HepG2 (cell line): Measurements from ENCODE around the gene COG5. TPM values are rescaled to one million over a fixed set of nuclear protein-coding genes. Genes with fewer than 3 reads are reported as not detected.

ENCODE experiments used
- ATAC-seq: fragments of 200-7000 bp; cut with Tn5 transposase; 3 replicates; pipeline ENCODE4 v1.9.1; 2020; ENCODE audit warnings: mild to moderate bottlenecking, moderate library complexity
- BruUV-seq: library from RNA; stranded (reverse); fragments of 400-500 nt; replicated peaks from 2 replicates; lab custom pipeline; 2021; lab: Mats Ljungman, UMichigan
- CTCF ChIA-PET: fragments of 300-600 bp; formaldehyde crosslinking; extraction: SDS; loops from one replicate; lab custom pipeline; 2021; ENCODE audit warnings: low total read pairs, inconsistent platforms, low intra/inter-chr PET ratio; lab: Yijun Ruan, JAX
- POLR2A ChIA-PET: fragments of 350-600 bp; sonication (Branson Sonifier 250); formaldehyde crosslinking; loops from one replicate; lab custom pipeline; 2020; ENCODE audit warnings: antibody characterized with exemption, inconsistent platforms; lab: Yijun Ruan, JAX
- DNase-seq: peaks from one replicate; pipeline ENCODE4 v3.0.0-alpha.2; 2015; ENCODE audit warnings: low spot score
- FAIRE-seq: peaks from 3 replicates; lab custom pipeline; 2011; peaks lifted over from hg19 to GRCh38; lab: Jason Lieb, UNC
- H2AFZ ChIP-seq: one replicate; pipeline ENCODE4 v1.6.1; 2011; ENCODE audit warnings: low read length, inconsistent platforms
- H3K27ac ChIP-seq: fragments of 300-600 bp; 3 replicates; pipeline ENCODE4 v1.8.0; 2011; ENCODE audit warnings: mixed run types, mild to moderate bottlenecking, mixed read lengths, low read length, inconsistent platforms; ENCODE audit not compliant: insufficient read depth; ENCODE audit errors: extremely low read length
- H3K27me3 ChIP-seq, 2 experiments: fragments of 200-600 bp in 1 of 2; 2 replicates in 1 of 2; 3 replicates in 1 of 2; pipeline versions ENCODE4 v1.6.0 to v1.8.0; 2011; ENCODE audit warnings: low read length in 2 of 2, mild to moderate bottlenecking in 2 of 2, moderate library complexity in 2 of 2, inconsistent platforms in 1 of 2; ENCODE audit not compliant: insufficient read depth in 2 of 2, control insufficient read depth in 1 of 2
- H3K36me3 ChIP-seq, 2 experiments: fragments of 200-600 bp in 1 of 2; replicated peaks in 1 of 2; 2 replicates in 1 of 2; 3 replicates in 1 of 2; pipeline versions ENCODE4 v1.5.1 to v1.8.0; 2011; ENCODE audit warnings: low read length in 2 of 2, inconsistent platforms in 1 of 2; ENCODE audit not compliant: insufficient read depth in 2 of 2, control insufficient read depth in 1 of 2
- H3K4me1 ChIP-seq: 2 replicates; pipeline ENCODE4 v1.5.1; 2012; ENCODE audit warnings: low read length, inconsistent platforms; ENCODE audit not compliant: insufficient read depth
- H3K4me2 ChIP-seq: 2 replicates; pipeline ENCODE4 v1.6.0; 2011; ENCODE audit warnings: low read depth, low read length, inconsistent platforms
- H3K4me3 ChIP-seq, 3 experiments: fragments of 200-600 bp in 1 of 3; sonication (generic), shearing (Covaris generic) in 1 of 3; replicated peaks in 1 of 3; 2 replicates each; pipeline ENCODE4 v1.5.1; 2011 to 2016; ENCODE audit warnings: low read length in 3 of 3, inconsistent platforms in 2 of 3, low read depth in 2 of 3, mild to moderate bottlenecking in 2 of 3, control low read depth in 1 of 3, mixed read lengths in 1 of 3; ENCODE audit not compliant: insufficient read depth in 1 of 3
- H3K79me2 ChIP-seq: one replicate; pipeline ENCODE4 v1.6.1; 2011; ENCODE audit warnings: low read length, inconsistent platforms; ENCODE audit not compliant: insufficient read depth
- H3K9ac ChIP-seq: 2 replicates; pipeline ENCODE4 v1.6.0; 2011; ENCODE audit warnings: mild to moderate bottlenecking, low read depth, low read length, inconsistent platforms; ENCODE audit not compliant: insufficient read depth
- H3K9me3 ChIP-seq: 2 replicates; pipeline ENCODE4 v1.5.1; 2012; ENCODE audit warnings: mild to moderate bottlenecking, low read length
- H4K20me1 ChIP-seq: 2 replicates; pipeline ENCODE4 v1.6.0; 2011; ENCODE audit warnings: inconsistent platforms, mild to moderate bottlenecking, low read length, moderate library complexity; ENCODE audit not compliant: insufficient read depth
- ASH2L ChIP-seq: fragments of 300-600, 200-600 bp; sonication (generic); IDR thresholded peaks from 2 replicates; pipeline ENCODE4 v1.7.0; 2017; ENCODE audit warnings: low read depth, mild to moderate bottlenecking, moderate library complexity, mixed read lengths, low read length; ENCODE audit not compliant: insufficient read length
- ATM ChIP-seq: fragments of 450-650 bp; IDR thresholded peaks from 2 replicates; pipeline ENCODE4 v1.7.1; 2017; ENCODE audit warnings: mild to moderate bottlenecking, borderline replicate concordance
- NONO ChIP-seq, 2 experiments: fragments of 450-650 bp in 1 of 2; sonication (generic) in 1 of 2; formaldehyde crosslinking in 1 of 2; IDR thresholded peaks in 1 of 2; conservative IDR thresholded peaks in 1 of 2; 2 replicates each; pipeline versions ENCODE4 v1.6.1 to v1.8.0; 2017 to 2022; ENCODE audit warnings: mild to moderate bottlenecking in 1 of 2, missing genetic modification reagents in 1 of 2, moderate library complexity in 1 of 2
- ZFAT ChIP-seq: sonication (generic); formaldehyde crosslinking; conservative IDR thresholded peaks from 2 replicates; pipeline ENCODE4 v1.8.1; 2023; ENCODE audit warnings: missing genetic modification reagents, inconsistent platforms
- ZNF883 ChIP-seq: sonication (generic); formaldehyde crosslinking; IDR thresholded peaks from 2 replicates; pipeline ENCODE4 v1.5.1; 2020; ENCODE audit warnings: mild to moderate bottlenecking, missing genetic modification reagents; ENCODE audit errors: not compliant biosample characterization
- WGBS: methylation state at CpG from one replicate; pipeline ENCODE4 v1.1.6; 2017; ENCODE audit warnings: low lambda C conversion rate; 5-methylcytosine and 5-hydroxymethylcytosine counted together
- in situ Hi-C: cut with HindIII; loops from 2 replicates; pipeline ENCODE4 v1.10.0; 2017; ENCODE audit warnings: low pct_unique_long_range_greater_than_20kb; ENCODE audit not compliant: extremely low pct_ligation_motif_present
- intact Hi-C: fragments of 100-400 bp; cut with micrococcal nuclease; formaldehyde crosslinking; loops from one replicate; pipeline ENCODE4 v1.10.0; 2022; ENCODE audit not compliant: unreplicated experiment
- polyA plus RNA-seq, 8 experiments: library from polyadenylated mRNA; depleted of rRNA in 3 of 8; stranded (reverse) in 7 of 8; unstranded in 1 of 8; fragments of >200 nt; fragmentation: Illumina TruSeq in 4 of 8; extraction: Trizol in 4 of 8; gene quantifications; 2 replicates each; pipeline versions ENCODE4 v1.2.1 to v1.2.3, GENCODE V29; 2011 to 2016; ENCODE audit warnings: low read depth in 4 of 8, missing spikeins in 1 of 8, mixed read lengths in 1 of 8; ENCODE audit not compliant: insufficient read depth in 1 of 8
- total RNA-seq, 5 experiments: library from RNA; depleted of rRNA; stranded (reverse); fragments of >200 nt; fragmentation: Illumina TruSeq; extraction: Trizol; gene quantifications; 2 replicates each; pipeline ENCODE4 v1.2.3, GENCODE V29; 2016; ENCODE audit warnings: low read depth in 1 of 5
- TF ChIP-seq, protein P1 (sequence below): IDR thresholded peaks from 2 replicates; pipeline ENCODE4 v1.6.1; 2018; ENCODE audit warnings: missing genetic modification reagents
- TF ChIP-seq, protein P2 (sequence below): sonication (generic); formaldehyde crosslinking; IDR thresholded peaks from 2 replicates; pipeline ENCODE4 v1.4.0; 2020; ENCODE audit warnings: missing genetic modification reagents
- TF ChIP-seq, protein P3 (sequence below): sonication (generic); formaldehyde crosslinking; IDR thresholded peaks from 2 replicates; pipeline ENCODE4 v1.4.0; 2020; ENCODE audit warnings: missing genetic modification reagents
- TF ChIP-seq, protein P4 (sequence below), 2 experiments: sonication (generic) in 1 of 2; formaldehyde crosslinking in 1 of 2; IDR thresholded peaks; 2 replicates each; pipeline versions ENCODE4 v1.5.1 to v1.6.1; 2011 to 2020; ENCODE audit warnings: borderline replicate concordance in 1 of 2, low read depth in 1 of 2, low read length in 1 of 2, mild to moderate bottlenecking in 1 of 2, missing genetic modification reagents in 1 of 2, moderate library complexity in 1 of 2

Gene COG5
- total and polyA plus RNA-seq, 2 of the 13 experiments (the other 11 are each of a cell fraction or from before 2014, with no cell fraction given): 20.4 to 31.3 TPM

DNA sequence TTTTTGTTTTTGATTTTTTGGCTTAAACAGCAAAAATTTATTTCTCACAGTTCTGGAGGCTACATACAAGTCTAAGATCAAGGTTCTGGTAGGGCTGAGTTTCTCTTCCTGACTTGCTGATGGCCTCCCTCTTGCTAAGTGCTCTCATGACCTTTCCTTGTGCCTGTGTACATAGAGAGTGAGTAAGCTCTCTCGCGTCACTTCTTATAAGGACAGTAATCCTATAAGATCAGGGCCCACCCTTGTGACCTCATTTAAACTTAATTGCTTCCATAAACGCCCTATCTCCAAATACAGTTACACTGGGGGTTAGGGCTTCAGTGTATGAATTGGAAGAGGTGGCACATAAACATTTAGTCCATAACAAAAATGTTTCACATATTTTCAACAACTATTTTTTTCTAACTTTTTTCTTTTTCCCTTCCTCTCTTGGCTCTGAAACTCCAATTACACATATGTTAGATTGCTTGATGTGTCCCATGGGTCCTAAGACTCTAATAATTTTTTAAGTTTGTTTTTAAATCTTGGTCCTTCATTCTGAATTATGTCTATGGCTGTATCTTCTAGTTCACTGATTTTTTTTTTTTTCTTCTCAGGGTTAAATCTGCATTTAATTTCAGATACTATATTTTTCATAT, 245.1 kb downstream of the COG5 start (continued):
- TF ChIP-seq, protein P1, sequence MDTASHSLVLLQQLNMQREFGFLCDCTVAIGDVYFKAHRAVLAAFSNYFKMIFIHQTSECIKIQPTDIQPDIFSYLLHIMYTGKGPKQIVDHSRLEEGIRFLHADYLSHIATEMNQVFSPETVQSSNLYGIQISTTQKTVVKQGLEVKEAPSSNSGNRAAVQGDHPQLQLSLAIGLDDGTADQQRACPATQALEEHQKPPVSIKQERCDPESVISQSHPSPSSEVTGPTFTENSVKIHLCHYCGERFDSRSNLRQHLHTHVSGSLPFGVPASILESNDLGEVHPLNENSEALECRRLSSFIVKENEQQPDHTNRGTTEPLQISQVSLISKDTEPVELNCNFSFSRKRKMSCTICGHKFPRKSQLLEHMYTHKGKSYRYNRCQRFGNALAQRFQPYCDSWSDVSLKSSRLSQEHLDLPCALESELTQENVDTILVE (CRISPR knock-in tag): no peak
- TF ChIP-seq, protein P2, sequence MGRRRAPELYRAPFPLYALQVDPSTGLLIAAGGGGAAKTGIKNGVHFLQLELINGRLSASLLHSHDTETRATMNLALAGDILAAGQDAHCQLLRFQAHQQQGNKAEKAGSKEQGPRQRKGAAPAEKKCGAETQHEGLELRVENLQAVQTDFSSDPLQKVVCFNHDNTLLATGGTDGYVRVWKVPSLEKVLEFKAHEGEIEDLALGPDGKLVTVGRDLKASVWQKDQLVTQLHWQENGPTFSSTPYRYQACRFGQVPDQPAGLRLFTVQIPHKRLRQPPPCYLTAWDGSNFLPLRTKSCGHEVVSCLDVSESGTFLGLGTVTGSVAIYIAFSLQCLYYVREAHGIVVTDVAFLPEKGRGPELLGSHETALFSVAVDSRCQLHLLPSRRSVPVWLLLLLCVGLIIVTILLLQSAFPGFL (CRISPR knock-in tag): no peak
- no peak for TF ChIP-seq ATM
- TF ChIP-seq, protein P3, sequence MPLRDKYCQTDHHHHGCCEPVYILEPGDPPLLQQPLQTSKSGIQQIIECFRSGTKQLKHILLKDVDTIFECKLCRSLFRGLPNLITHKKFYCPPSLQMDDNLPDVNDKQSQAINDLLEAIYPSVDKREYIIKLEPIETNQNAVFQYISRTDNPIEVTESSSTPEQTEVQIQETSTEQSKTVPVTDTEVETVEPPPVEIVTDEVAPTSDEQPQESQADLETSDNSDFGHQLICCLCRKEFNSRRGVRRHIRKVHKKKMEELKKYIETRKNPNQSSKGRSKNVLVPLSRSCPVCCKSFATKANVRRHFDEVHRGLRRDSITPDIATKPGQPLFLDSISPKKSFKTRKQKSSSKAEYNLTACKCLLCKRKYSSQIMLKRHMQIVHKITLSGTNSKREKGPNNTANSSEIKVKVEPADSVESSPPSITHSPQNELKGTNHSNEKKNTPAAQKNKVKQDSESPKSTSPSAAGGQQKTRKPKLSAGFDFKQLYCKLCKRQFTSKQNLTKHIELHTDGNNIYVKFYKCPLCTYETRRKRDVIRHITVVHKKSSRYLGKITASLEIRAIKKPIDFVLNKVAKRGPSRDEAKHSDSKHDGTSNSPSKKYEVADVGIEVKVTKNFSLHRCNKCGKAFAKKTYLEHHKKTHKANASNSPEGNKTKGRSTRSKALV (CRISPR knock-in tag): no peak

DNA sequence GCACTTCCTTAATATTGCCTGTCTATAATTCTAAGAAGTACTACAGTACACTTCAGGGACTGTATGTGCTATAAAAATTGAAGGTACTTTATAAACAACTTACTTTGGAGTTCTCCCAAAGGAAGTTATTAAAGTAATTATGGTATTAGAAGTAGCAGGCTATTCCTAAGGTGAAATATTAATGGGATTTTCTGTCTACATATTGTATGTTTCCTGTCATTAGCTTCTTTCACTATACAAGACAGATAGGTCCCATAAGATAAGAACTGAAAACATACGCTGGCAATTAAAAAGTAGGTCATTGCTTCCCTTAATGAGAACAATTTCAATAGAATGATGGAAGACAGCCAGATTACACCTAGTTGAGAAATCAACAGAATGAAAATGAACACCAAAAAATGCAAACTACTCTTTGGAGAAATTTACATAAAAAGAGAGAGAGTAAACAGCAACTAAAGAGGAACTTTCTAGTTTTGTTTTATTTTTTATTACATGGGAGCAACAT, 248.0 kb downstream of the COG5 start:
- no peak for TF ChIP-seq ZFAT (CRISPR knock-in tag)
- TF ChIP-seq, protein P4, sequence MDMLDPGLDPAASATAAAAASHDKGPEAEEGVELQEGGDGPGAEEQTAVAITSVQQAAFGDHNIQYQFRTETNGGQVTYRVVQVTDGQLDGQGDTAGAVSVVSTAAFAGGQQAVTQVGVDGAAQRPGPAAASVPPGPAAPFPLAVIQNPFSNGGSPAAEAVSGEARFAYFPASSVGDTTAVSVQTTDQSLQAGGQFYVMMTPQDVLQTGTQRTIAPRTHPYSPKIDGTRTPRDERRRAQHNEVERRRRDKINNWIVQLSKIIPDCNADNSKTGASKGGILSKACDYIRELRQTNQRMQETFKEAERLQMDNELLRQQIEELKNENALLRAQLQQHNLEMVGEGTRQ (IDR thresholded peaks at IDR 0.05; ENCODE audit: low read depth, low read length): no peak
- TF ChIP-seq, protein P4 (CRISPR knock-in tag; IDR thresholded peaks at IDR 0.05; ENCODE audit: borderline replicate concordance): no peak
- TF ChIP-seq NONO (IDR thresholded peaks at IDR 0.05): no peak
- no peak for TF ChIP-seq NONO (CRISPR knock-in tag; conservative IDR thresholded peaks at IDR 0.05)
- TF ChIP-seq ZNF883 (CRISPR knock-in tag): no peak
- TF ChIP-seq ASH2L: no peak
- no peaks in the 10 kb centered on the region for H3K79me2 ChIP-seq
- no peaks in the 10 kb centered on the region for H3K4me1 ChIP-seq
- CTCF ChIA-PET: no interaction called here
- no peak for FAIRE-seq
- H3K36me3 ChIP-seq: no peaks in the 10 kb centered on the region; a peak in 1 of 5 replicates
- BruUV-seq: no TSS peak
- in situ Hi-C loops (no loop called here), intact Hi-C loops (no loop called here)
- H3K27me3 ChIP-seq: no peaks in the 10 kb centered on the region; a peak in 1 of 5 replicates
- H3K27ac ChIP-seq: no peak overlapping the region
- no peaks in the 10 kb centered on the region for H3K9me3 ChIP-seq
- no peak for ATAC-seq
- POLR2A ChIA-PET: no interaction called here
- 100% methylated on average over 1 of the region's 1 CpG for WGBS
- no peak overlapping the region for H2AFZ ChIP-seq
- H3K4me2 ChIP-seq: no peak overlapping the region
- DNase-seq: no peak
- H4K20me1 ChIP-seq: no peaks in the 10 kb centered on the region
- no peak overlapping the region for H3K4me3 ChIP-seq
- no peak overlapping the region for H3K9ac ChIP-seq
